Measurements from ENCODE around the gene BEGAIN. TPM values are rescaled to one million over a fixed set of nuclear protein-coding genes. Genes with fewer than 3 reads are reported as not detected.

BEGAIN gene
- polyA plus RNA-seq, 4 donors: 1.3 to 13.5 (median 5.1) TPM

DNA sequence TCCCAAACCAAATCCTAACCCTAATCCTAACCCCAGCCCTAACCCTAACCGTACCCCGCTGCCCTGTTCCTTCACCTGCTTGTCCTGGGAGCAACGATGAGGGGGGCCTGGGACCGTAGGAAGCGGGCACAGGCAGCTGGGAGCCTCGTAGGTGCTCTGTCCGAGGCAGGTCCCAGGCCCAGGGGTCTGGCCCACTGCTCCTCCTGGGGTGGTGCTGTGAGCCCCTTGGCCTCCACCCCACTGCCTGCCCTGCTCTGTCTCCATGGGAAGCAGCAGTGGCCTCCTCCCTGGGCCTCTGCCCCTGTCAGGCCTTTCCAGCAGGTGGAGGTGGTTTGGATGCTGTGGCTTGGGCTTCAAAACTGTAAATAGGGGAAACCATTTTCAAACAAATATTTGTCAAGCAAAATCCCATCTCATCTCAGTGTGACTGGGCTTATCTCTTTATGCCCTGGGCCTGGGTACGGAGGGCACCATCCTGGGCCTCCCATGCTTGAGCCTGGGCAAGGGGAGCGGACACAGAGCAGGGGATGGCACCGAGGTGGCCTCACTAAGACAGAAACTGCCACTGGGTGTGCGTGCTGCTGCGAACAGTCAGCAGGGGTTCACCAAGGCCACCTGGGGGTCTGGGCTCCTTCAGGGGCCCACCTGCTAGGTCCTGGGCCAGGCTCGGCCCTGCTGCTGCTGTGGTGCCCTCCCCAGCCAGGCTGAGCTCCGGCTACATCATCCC, 3.7 kb upstream of the BEGAIN start:
- WGBS, 3 donors: 85 to 92% (median 90%) methylated on average over 13 to 14 of the region's 14 CpGs
- H3K36me3 ChIP-seq (ENCODE audit: control insufficient read depth in 3 of 3, insufficient read depth in 2 of 3, low read depth in 1 of 3, low read length in 3 of 3): no peaks in the 10 kb centered on the region
- FAIRE-seq: no peak
- H3K4me1 ChIP-seq (ENCODE audit: control insufficient read depth in 3 of 3, insufficient read depth in 2 of 3, low read depth in 1 of 3, low read length in 2 of 3): no peaks in the 10 kb centered on the region
- no peaks in the 10 kb centered on the region for H3K9me3 ChIP-seq (ENCODE audit: control insufficient read depth in 2 of 2, insufficient read depth in 1 of 2, low read depth in 1 of 2, low read length in 1 of 2)
- peaks cover 3 to 33% (median 18%) of the 10 kb centered on the region in 3 donors for H3K27me3 ChIP-seq (ENCODE audit: control insufficient read depth in 3 of 3, insufficient read depth in 3 of 3, low read length in 3 of 3)
- H3K4me3 ChIP-seq (ENCODE audit: low read depth in 1 of 3, low read length in 3 of 3): no peak overlapping the region
- no peak for DNase-seq
- H3K27ac ChIP-seq (ENCODE audit: low read depth in 1 of 3, low read length in 2 of 3): no peak overlapping the region

DNA sequence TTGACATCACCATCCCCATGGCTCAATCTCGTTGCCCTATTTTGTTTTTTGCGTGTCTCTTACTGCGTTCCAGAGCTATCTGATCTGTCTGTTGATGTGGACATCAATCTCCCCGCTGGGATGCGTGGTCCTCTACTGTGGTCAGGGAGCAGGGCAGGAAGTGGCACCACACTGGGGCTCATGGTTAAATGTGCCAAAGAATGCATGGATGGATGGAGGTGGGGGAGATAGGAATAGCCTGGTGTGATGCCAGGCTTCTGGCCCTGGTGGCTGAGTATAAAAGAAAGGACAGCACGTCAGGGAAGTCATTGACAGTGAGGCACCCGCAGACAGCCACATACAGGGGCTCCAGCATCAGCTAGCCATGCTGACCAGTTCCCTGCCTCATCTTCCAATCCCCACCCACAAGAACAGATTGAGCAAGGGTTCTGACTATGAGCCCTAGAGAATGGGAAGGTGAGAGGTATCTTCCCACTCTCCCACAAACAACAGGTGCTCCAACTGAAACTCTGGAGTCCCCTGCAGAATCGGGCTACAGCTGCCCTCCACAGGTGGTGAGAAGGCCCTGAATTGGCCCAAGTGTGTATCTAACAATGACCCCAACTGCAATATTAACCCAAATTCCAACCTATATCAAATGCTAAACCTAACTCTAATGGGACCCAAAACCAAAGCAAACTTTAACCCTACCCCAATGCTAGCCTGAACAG, 2.7 kb upstream of the BEGAIN start:
- Histone ChIP-seq H3K9me3 (ENCODE audit: control insufficient read depth in 2 of 2, insufficient read depth in 1 of 2, low read depth in 1 of 2, low read length in 1 of 2) (no peaks in the 10 kb centered on the region), H3K36me3 (ENCODE audit: control insufficient read depth in 3 of 3, insufficient read depth in 2 of 3, low read depth in 1 of 3, low read length in 3 of 3) (no peaks in the 10 kb centered on the region), H3K4me3 (ENCODE audit: low read depth in 1 of 3, low read length in 3 of 3) (no peak overlapping the region), H3K4me1 (ENCODE audit: control insufficient read depth in 3 of 3, insufficient read depth in 2 of 3, low read depth in 1 of 3, low read length in 2 of 3) (no peaks in the 10 kb centered on the region), H3K27me3 (ENCODE audit: control insufficient read depth in 3 of 3, insufficient read depth in 3 of 3, low read length in 3 of 3) (peaks cover under 1 to 38% (median 20%) of the 10 kb centered on the region in 3 donors), H3K27ac (ENCODE audit: low read depth in 1 of 3, low read length in 2 of 3) (no peak overlapping the region)
- WGBS, 3 donors: 71 to 84% (median 81%) methylated on average over 8 of the region's 8 CpGs
- no peak for DNase-seq
- FAIRE-seq: no peak

DNA sequence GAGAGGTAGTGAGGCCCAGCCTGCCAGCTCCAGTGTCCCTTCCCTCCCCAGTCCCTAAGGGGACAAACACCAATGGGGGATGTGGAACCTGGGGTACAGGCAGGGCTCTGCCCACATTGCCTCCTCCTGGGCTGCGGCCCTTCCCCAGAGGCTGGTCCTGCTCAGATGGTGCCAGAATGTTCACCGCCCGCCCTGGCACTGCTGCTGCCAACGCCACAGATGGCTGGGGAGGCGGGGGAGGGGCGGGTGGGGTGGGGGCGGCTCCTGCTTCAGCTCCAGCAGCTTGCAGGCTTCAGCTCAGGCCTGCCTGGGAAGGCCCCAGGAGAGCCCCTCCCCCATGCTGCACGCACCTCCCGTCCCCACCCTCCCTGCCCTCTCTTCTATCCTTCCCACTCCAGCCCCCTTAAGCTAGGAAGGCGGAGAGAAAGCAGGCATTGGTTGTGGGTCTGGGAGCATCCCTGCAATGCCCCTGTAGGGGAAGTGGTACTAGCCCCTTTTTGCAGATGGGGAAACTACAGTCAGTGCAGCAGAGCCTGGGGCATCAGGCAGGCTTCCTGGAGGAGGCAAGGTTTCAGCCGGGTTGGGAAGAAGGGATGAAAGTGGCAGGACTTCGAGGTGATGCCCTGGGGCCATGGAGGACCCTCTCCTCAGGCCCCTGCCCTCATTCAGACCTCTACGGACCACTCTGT, 2.0 kb upstream of the BEGAIN start:
- H3K27me3 ChIP-seq (ENCODE audit: control insufficient read depth in 3 of 3, insufficient read depth in 3 of 3, low read length in 3 of 3): peaks cover 0 to 42% (median 16%) of the 10 kb centered on the region in 3 donors
- FAIRE-seq (no peak), DNase-seq (no peak)
- H3K4me3 ChIP-seq (ENCODE audit: low read depth in 1 of 3, low read length in 3 of 3): no peak overlapping the region
- no peaks in the 10 kb centered on the region for H3K4me1 ChIP-seq (ENCODE audit: control insufficient read depth in 3 of 3, insufficient read depth in 2 of 3, low read depth in 1 of 3, low read length in 2 of 3)
- H3K36me3 ChIP-seq (ENCODE audit: control insufficient read depth in 3 of 3, insufficient read depth in 2 of 3, low read depth in 1 of 3, low read length in 3 of 3): no peaks in the 10 kb centered on the region
- 51 to 70% (median 68%) methylated on average over 10 to 13 of the region's 13 CpGs for WGBS, 3 donors
- no peak overlapping the region for H3K27ac ChIP-seq (ENCODE audit: low read depth in 1 of 3, low read length in 2 of 3)
- no peaks in the 10 kb centered on the region for H3K9me3 ChIP-seq (ENCODE audit: control insufficient read depth in 2 of 2, insufficient read depth in 1 of 2, low read depth in 1 of 2, low read length in 1 of 2)

DNA sequence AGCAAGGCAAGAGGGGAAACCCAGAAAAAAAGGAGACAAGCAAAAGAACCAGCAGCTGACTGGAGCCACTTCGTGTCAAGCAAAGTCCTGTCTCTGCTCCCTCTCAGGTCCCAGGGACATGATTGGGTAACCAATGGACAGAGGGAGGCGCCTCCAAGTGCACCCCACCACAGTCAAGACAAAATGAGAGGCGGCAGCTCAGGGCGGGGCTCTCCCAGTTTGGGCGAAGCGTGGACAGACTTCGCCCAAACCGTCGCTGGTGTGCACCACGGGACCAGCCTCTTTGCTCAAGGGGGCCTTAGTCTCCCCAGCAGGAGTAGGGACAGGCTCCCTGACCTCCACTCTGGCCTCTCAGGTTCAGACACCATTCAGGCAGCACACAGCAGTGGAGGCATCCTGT, 1.5 kb upstream of the BEGAIN start:
- H3K4me3 ChIP-seq (ENCODE audit: low read depth in 1 of 3, low read length in 3 of 3): no peak overlapping the region
- no peaks in the 10 kb centered on the region for H3K4me1 ChIP-seq (ENCODE audit: control insufficient read depth in 3 of 3, insufficient read depth in 2 of 3, low read depth in 1 of 3, low read length in 2 of 3)
- DNase-seq: no peak
- H3K27ac ChIP-seq (ENCODE audit: low read depth in 1 of 3, low read length in 2 of 3): no peak overlapping the region
- no peaks in the 10 kb centered on the region for H3K9me3 ChIP-seq (ENCODE audit: control insufficient read depth in 2 of 2, insufficient read depth in 1 of 2, low read depth in 1 of 2, low read length in 1 of 2)
- no peak for FAIRE-seq
- peaks cover 0 to 42% (median 16%) of the 10 kb centered on the region in 3 donors for H3K27me3 ChIP-seq (ENCODE audit: control insufficient read depth in 3 of 3, insufficient read depth in 3 of 3, low read length in 3 of 3)
- H3K36me3 ChIP-seq (ENCODE audit: control insufficient read depth in 3 of 3, insufficient read depth in 2 of 3, low read depth in 1 of 3, low read length in 3 of 3): no peaks in the 10 kb centered on the region
- 60 to 66% (median 63%) methylated on average over 10 of the region's 10 CpGs for WGBS, 3 donors

DNA sequence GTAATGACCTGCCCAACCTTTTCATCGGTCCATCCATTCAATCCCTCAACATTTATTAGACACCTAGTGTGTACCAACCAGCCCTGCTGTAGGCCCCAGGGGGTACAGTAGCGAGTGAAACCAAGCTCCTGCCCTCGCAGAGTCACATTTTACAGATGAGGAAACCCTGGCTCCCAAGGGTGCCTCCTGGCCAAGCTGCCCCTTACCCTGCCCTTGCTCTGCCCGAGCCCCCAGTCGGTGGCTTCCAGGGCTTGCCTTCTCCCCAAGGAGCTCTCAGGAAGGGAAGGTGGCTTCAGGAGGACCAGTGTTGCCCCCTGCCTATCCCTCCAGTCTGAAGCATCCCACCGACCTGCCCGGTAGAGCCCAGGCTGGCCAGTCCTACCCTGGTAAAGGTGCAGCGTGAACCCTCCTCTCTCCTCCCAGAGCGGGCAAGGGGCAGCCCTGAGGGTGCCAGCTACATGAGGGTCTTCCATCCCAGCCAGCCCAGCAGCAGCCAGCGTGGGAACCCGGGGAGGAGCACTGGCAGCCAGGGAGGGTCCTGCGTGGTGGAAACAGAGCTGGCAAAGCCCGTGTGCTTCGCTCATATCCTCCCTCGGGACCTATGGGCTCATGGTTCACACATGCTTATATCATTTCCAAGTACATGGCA, 670 bp upstream of the BEGAIN start:
- no peak overlapping the region for H3K27ac ChIP-seq (ENCODE audit: low read depth in 1 of 3, low read length in 2 of 3)
- no peak for FAIRE-seq
- DNase-seq: no peak
- no peak overlapping the region for H3K4me3 ChIP-seq (ENCODE audit: low read depth in 1 of 3, low read length in 3 of 3)
- H3K36me3 ChIP-seq (ENCODE audit: control insufficient read depth in 3 of 3, insufficient read depth in 2 of 3, low read depth in 1 of 3, low read length in 3 of 3): no peaks in the 10 kb centered on the region
- H3K4me1 ChIP-seq (ENCODE audit: control insufficient read depth in 3 of 3, insufficient read depth in 2 of 3, low read depth in 1 of 3, low read length in 2 of 3): no peaks in the 10 kb centered on the region
- WGBS, 3 donors: 55 to 57% (median 56%) methylated on average over 15 of the region's 15 CpGs
- peaks cover 0 to 42% (median 14%) of the 10 kb centered on the region in 3 donors for H3K27me3 ChIP-seq (ENCODE audit: control insufficient read depth in 3 of 3, insufficient read depth in 3 of 3, low read length in 3 of 3)
- H3K9me3 ChIP-seq (ENCODE audit: control insufficient read depth in 2 of 2, insufficient read depth in 1 of 2, low read depth in 1 of 2, low read length in 1 of 2): no peaks in the 10 kb centered on the region

- Histone ChIP-seq H3K4me3 (ENCODE audit: low read depth in 1 of 3, low read length in 3 of 3) (peak overlapping the region; percentile 22 to 45 (median 41)), H3K27me3 (ENCODE audit: control insufficient read depth in 3 of 3, insufficient read depth in 3 of 3, low read length in 3 of 3) (peaks cover 0 to 42% (median 13%) of the 10 kb centered on the region in 3 donors), H3K9me3 (ENCODE audit: control insufficient read depth in 2 of 2, insufficient read depth in 1 of 2, low read depth in 1 of 2, low read length in 1 of 2) (no peaks in the 10 kb centered on the region), H3K4me1 (ENCODE audit: control insufficient read depth in 3 of 3, insufficient read depth in 2 of 3, low read depth in 1 of 3, low read length in 2 of 3) (no peaks in the 10 kb centered on the region), H3K36me3 (ENCODE audit: control insufficient read depth in 3 of 3, insufficient read depth in 2 of 3, low read depth in 1 of 3, low read length in 3 of 3) (no peaks in the 10 kb centered on the region), H3K27ac (ENCODE audit: low read depth in 1 of 3, low read length in 2 of 3) (no peak overlapping the region)
- 1% methylated on average over 40 to 62 of the region's 62 CpGs for WGBS, 3 donors
- DNase-seq (peak; percentile 28 to 42), FAIRE-seq (no peak)
Observed at GRCh38 chr14:100586403-100587085, 673 bp downstream of the BEGAIN start.

DNA sequence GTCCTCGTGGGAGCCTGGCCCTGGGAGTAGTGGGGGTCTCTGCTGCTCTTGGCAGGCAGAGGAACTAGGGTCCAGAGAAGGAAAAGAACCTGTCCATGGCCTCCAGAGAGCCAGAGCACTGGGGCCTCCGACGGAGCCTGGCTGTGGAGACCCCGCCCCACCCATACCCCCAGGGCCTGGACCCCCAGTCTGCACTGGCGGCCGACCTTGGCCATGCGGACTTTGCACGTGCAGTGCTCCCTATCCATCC, 1.1 kb downstream of the BEGAIN start:
- WGBS, 3 donors: 28 to 35% (median 31%) methylated on average over 8 of the region's 8 CpGs

More for the DNA sequence above, 1.1 kb downstream of the BEGAIN start:
- Histone ChIP-seq H3K4me3 (ENCODE audit: low read depth in 1 of 3, low read length in 3 of 3) (peak overlapping the region in 1 of 3 donors; percentile 22), H3K9me3 (ENCODE audit: control insufficient read depth in 2 of 2, insufficient read depth in 1 of 2, low read depth in 1 of 2, low read length in 1 of 2) (no peaks in the 10 kb centered on the region), H3K36me3 (ENCODE audit: control insufficient read depth in 3 of 3, insufficient read depth in 2 of 3, low read depth in 1 of 3, low read length in 3 of 3) (no peaks in the 10 kb centered on the region), H3K4me1 (ENCODE audit: control insufficient read depth in 3 of 3, insufficient read depth in 2 of 3, low read depth in 1 of 3, low read length in 2 of 3) (no peaks in the 10 kb centered on the region), H3K27me3 (ENCODE audit: control insufficient read depth in 3 of 3, insufficient read depth in 3 of 3, low read length in 3 of 3) (peaks cover 0 to 42% (median 13%) of the 10 kb centered on the region in 3 donors), H3K27ac (ENCODE audit: low read depth in 1 of 3, low read length in 2 of 3) (no peak overlapping the region)
- DNase-seq: no peak
- FAIRE-seq: no peak

Data from small intestine (tissue), 7 donors.